ENCODE measurements around the gene CBX2. TPM values are rescaled to one million over a fixed set of nuclear protein-coding genes. Genes with fewer than 3 reads are reported as not detected.

CBX2 gene
- total RNA-seq, 1 experiment from 2014 or later: 79.4 TPM

GRCh38 chr17:79774561-79774975, 3.4 kb upstream of the CBX2 start:
- WGBS (ENCODE audit: extremely low coverage, insufficient read length, low lambda C conversion rate): no CpG with 5 or more reads among the region's 8 CpGs
- H2BK5ac ChIP-seq (ENCODE audit: insufficient read length, low read length): no peak overlapping the region
- no peaks in the 10 kb centered on the region for H4K20me1 ChIP-seq (ENCODE audit: control insufficient read depth, insufficient read depth, insufficient read length)
- no peak overlapping the region for H3K27ac Mint-ChIP-seq
- no peak overlapping the region for H2BK120ac ChIP-seq (ENCODE audit: low read depth, low read length, poor library complexity, severe bottlenecking)
- H3K18ac ChIP-seq (ENCODE audit: insufficient read length, low read depth, low read length): no peak overlapping the region
- H4K5ac ChIP-seq (ENCODE audit: insufficient read length, low read depth, low read length): no peak overlapping the region
- no peak overlapping the region for H2AFZ ChIP-seq (ENCODE audit: low read length)
- H4K8ac ChIP-seq (replicated peaks; ENCODE audit: insufficient read length, low read depth, low read length): no peak overlapping the region
- H3K79me2 ChIP-seq (ENCODE audit: insufficient read depth, low read length): 0 out of 2 replicates have a peak, but pooled peaks cover under 1% of the 10 kb centered on the region
- peaks cover 3 to 5% (median 5%) of the 10 kb centered on the region in 3 experiments for H3K36me3 Mint-ChIP-seq (ENCODE audit: insufficient read depth in 1 of 3, low read depth in 3 of 3)
- H3K14ac ChIP-seq (ENCODE audit: insufficient read depth, low read length): no peak overlapping the region
- no peak for DNase-seq
- H4K91ac ChIP-seq (ENCODE audit: insufficient read length, low read depth, low read length): no peak overlapping the region
- no peak overlapping the region for H2BK15ac ChIP-seq (ENCODE audit: low read depth, low read length)
- H3K27me3 ChIP-seq (ENCODE audit: insufficient read depth, low read length): no peaks in the 10 kb centered on the region
- no peak overlapping the region for H3K56ac ChIP-seq (ENCODE audit: insufficient read length, low read depth, low read length)
- peaks cover 42% of the 10 kb centered on the region for H3K27me3 Mint-ChIP-seq (ENCODE audit: low read depth)
- no peak overlapping the region for H3K4me3 Mint-ChIP-seq
- peaks cover 14% of the 10 kb centered on the region for H3K23me2 ChIP-seq (ENCODE audit: insufficient read length, low read depth, low read length, poor library complexity, severe bottlenecking)
- H3T11ph ChIP-seq (ENCODE audit: low read length): no peak overlapping the region
- H3K9me3 ChIP-seq (ENCODE audit: control insufficient read depth, low read depth, low read length): no peaks in the 10 kb centered on the region
- H3K4me1 Mint-ChIP-seq: peaks cover 34 to 38% of the 10 kb centered on the region in 2 experiments
- no peak overlapping the region for H2BK12ac ChIP-seq (ENCODE audit: insufficient read length, low read depth, low read length)
- peaks cover 2% of the 10 kb centered on the region; the same call in 1 of the 2 replicates for H3K4me1 ChIP-seq (ENCODE audit: insufficient read depth, low read length)
- no peak overlapping the region for H2BK20ac ChIP-seq (ENCODE audit: low read depth, low read length, poor library complexity, severe bottlenecking)
- no peak overlapping the region for H3K23ac ChIP-seq (ENCODE audit: insufficient read length, low read depth, low read length)
- H3K9ac ChIP-seq (ENCODE audit: extremely low read depth, insufficient read length, low read length): no peak overlapping the region
- H2AK5ac ChIP-seq (ENCODE audit: insufficient read length, low read length): no peak overlapping the region
- H3K79me1 ChIP-seq (ENCODE audit: insufficient read depth, low read depth, low read length, poor library complexity, severe bottlenecking): peaks cover under 1% of the 10 kb centered on the region
- no peaks in the 10 kb centered on the region for H3K9me3 Mint-ChIP-seq
- TF ChIP-seq, protein P1, sequence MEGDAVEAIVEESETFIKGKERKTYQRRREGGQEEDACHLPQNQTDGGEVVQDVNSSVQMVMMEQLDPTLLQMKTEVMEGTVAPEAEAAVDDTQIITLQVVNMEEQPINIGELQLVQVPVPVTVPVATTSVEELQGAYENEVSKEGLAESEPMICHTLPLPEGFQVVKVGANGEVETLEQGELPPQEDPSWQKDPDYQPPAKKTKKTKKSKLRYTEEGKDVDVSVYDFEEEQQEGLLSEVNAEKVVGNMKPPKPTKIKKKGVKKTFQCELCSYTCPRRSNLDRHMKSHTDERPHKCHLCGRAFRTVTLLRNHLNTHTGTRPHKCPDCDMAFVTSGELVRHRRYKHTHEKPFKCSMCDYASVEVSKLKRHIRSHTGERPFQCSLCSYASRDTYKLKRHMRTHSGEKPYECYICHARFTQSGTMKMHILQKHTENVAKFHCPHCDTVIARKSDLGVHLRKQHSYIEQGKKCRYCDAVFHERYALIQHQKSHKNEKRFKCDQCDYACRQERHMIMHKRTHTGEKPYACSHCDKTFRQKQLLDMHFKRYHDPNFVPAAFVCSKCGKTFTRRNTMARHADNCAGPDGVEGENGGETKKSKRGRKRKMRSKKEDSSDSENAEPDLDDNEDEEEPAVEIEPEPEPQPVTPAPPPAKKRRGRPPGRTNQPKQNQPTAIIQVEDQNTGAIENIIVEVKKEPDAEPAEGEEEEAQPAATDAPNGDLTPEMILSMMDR (conservative IDR thresholded peaks at IDR 0.05): no peak
- H3K27ac ChIP-seq (ENCODE audit: insufficient read length, low read depth, low read length): no peak overlapping the region
- H3K4ac ChIP-seq (ENCODE audit: low read depth, low read length): no peak overlapping the region
- no peak overlapping the region for H3K4me2 ChIP-seq (ENCODE audit: insufficient read depth, insufficient read length, low read length)
